ENCODE measurements around the gene CD83. TPM values are rescaled to one million over a fixed set of nuclear protein-coding genes. Genes with fewer than 3 reads are reported as not detected.
"Not testable (repeated sequence)": the region's sequence is repeated elsewhere in the genome, so short reads cannot be mapped to it uniquely, and the experiment has no call there.

The CD83 gene
- total RNA-seq, 1 donor from 2014 or later: 7.4 TPM

DNA sequence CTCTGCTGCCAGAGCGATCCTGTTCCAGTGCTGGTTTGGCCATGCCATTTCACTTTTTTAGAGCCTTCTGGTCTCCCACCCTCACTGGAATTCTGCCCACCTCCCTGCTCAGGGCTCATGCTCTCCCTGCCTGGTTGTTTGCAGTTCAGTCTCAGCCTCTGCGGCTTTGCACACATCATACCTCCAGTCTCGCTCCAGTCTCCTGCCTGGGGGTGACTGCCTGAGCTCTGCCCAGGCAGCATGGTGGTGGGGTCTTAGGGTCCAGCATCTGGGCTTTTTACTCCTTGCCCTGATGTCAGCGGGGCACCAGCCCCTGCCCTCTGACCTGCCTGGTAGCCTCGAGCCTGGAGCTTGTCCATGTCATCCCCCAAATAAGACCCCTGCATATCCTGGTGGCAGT, 30.9 kb downstream of the CD83 start:
- Histone ChIP-seq H3K27me3 (ENCODE audit: control insufficient read depth, insufficient read depth, low read length) (no peaks in the 10 kb centered on the region), H3K36me3 (ENCODE audit: control insufficient read depth, insufficient read depth, low read length) (no peaks in the 10 kb centered on the region), H3K4me3 (ENCODE audit: low read depth, low read length) (no peak overlapping the region)
- TF ChIP-seq, protein P1, sequence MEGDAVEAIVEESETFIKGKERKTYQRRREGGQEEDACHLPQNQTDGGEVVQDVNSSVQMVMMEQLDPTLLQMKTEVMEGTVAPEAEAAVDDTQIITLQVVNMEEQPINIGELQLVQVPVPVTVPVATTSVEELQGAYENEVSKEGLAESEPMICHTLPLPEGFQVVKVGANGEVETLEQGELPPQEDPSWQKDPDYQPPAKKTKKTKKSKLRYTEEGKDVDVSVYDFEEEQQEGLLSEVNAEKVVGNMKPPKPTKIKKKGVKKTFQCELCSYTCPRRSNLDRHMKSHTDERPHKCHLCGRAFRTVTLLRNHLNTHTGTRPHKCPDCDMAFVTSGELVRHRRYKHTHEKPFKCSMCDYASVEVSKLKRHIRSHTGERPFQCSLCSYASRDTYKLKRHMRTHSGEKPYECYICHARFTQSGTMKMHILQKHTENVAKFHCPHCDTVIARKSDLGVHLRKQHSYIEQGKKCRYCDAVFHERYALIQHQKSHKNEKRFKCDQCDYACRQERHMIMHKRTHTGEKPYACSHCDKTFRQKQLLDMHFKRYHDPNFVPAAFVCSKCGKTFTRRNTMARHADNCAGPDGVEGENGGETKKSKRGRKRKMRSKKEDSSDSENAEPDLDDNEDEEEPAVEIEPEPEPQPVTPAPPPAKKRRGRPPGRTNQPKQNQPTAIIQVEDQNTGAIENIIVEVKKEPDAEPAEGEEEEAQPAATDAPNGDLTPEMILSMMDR (IDR thresholded peaks at IDR 0.05; ENCODE audit: insufficient read depth, low read length, poor library complexity, severe bottlenecking): no peak
- DNase-seq (ENCODE audit: low read depth): no peak

DNA sequence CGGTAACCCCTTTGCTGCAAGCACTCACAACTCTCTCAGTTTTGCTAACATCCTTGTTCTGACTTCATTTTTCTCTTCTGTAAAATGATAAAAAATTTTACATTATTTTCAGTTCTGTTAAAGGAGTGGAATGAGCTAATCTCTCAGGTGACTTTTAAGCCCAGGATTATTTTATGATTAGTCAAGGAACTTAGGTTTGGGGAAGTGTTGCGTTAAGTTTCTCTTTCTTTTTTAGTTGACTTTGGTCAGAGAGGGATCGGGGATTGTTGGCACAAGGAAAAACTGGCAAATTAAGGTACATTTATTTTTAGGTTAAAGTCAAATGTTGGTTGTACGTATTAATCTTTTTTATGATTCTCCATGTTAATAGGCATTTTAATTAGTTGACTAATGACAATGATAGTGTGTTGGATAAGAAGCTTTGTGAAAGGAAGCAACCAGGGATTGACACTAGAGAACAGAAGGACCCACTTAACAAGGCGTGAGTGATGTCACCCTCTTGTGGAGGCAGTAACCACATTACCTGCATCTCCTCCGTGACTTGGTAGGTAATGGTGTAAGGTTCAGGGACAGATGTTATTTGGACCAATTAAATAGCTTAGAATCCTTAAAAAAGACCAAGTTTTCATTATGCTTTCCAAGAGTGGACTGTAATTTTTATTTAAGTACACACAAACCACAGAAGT, 31.6 kb downstream of the CD83 start:
- no peak for DNase-seq (ENCODE audit: low read depth)

DNA sequence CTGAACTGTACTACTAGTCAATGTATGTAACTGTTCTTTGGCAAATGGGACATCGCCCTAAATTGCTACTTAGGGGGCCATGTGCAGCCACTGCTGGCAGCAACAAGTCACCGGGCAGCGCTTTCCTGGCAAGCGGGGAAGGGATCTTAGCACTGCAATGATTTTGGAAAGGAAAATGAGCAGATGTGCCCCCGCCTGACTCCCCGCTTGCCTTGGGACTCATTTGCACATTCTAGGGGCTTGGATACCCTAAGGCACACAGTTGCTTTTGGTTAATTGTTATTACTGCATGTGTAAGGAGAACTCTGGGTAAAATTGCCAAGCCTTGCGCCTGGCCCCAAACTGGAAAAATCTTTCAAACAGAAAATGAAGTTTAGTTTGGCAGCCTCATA, 32.2 kb downstream of the CD83 start:
- no peaks in the 10 kb centered on the region for H3K27me3 ChIP-seq (ENCODE audit: control insufficient read depth, insufficient read depth, low read length)
- TF ChIP-seq, protein P1 (IDR thresholded peaks at IDR 0.05; ENCODE audit: insufficient read depth, low read length, poor library complexity, severe bottlenecking): no peak
- no peak overlapping the region for H3K4me3 ChIP-seq (ENCODE audit: low read depth, low read length)
- no peaks in the 10 kb centered on the region for H3K36me3 ChIP-seq (ENCODE audit: control insufficient read depth, insufficient read depth, low read length)
- no peak for DNase-seq (ENCODE audit: low read depth)

More for the DNA sequence above, 31.6 kb downstream of the CD83 start:
- no peaks in the 10 kb centered on the region for H3K27me3 ChIP-seq (ENCODE audit: control insufficient read depth, insufficient read depth, low read length)
- TF ChIP-seq, protein P1 (IDR thresholded peaks at IDR 0.05; ENCODE audit: insufficient read depth, low read length, poor library complexity, severe bottlenecking): no peak
- no peak overlapping the region for H3K4me3 ChIP-seq (ENCODE audit: low read depth, low read length)
- H3K36me3 ChIP-seq (ENCODE audit: control insufficient read depth, insufficient read depth, low read length): no peaks in the 10 kb centered on the region

DNA sequence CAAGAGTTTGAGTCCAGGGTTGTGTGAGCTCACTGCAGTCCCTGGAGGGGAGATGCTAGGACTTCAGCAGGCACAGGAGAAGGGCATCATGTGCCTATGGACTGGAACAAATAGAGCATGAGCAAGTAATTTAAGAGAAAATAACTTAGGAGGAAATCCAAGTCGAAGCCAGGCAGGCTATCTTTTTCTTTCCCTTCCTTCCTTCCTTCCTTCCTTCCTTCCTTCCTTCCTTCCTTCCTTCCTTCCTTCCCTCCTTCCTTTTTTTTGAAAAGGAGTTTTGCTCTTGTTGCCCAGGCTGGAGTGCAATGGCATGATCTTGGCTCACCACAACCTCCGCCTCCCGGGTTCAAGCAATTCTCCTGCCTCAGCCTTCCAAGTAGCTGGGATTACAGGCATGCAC, 33.7 kb downstream of the CD83 start:
- not testable (repeated sequence) for H3K36me3 ChIP-seq (ENCODE audit: control insufficient read depth, insufficient read depth, low read length); DNase-seq (ENCODE audit: low read depth); H3K27me3 ChIP-seq (ENCODE audit: control insufficient read depth, insufficient read depth, low read length); H3K4me3 ChIP-seq (ENCODE audit: low read depth, low read length)

DNA sequence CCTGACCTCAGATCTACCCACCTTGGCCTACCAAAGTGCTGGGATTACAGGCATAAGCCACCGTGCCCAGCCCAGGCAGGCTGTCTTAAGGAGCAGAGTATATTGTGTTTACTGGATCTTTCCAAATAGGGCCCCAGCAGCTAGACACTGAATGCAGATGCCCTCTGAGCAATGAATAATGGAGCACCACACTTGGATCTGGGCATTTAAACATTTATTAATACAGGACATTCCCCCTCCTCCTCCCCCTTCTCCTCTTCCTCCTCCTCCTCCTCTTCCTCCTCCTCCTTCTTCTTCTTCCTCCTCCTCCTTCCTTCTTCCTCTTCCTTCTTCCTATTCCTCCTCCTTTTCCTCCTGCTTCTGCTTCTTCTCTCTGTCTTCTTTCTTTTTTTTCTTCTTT, 34.2 kb downstream of the CD83 start:
- no peaks in the 10 kb centered on the region for H3K27me3 ChIP-seq (ENCODE audit: control insufficient read depth, insufficient read depth, low read length)
- no peak for DNase-seq (ENCODE audit: low read depth)

DNA sequence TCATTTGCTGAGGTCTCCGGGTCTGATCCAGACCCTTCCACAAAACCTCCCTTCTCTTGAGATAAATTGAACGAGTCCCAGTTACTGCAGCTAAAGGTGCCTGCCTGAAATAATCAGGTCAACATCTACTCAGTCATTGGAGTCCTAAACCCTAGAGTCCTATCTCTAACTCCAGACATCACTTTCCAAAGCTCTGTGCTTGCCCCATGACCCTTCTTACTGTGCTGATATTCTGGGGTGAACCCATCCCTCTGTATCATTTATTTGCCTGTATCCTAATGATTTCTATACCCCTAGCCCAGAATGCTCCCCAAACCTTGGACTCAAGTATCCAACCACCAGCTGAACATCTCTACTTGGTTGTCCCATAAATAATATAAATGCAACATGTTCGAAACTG, 35.7 kb downstream of the CD83 start:
- H3K4me3 ChIP-seq (ENCODE audit: low read depth, low read length): no peak overlapping the region
- TF ChIP-seq, protein P1 (IDR thresholded peaks at IDR 0.05; ENCODE audit: insufficient read depth, low read length, poor library complexity, severe bottlenecking): no peak

More for the DNA sequence above, 34.2 kb downstream of the CD83 start:
- Histone ChIP-seq H3K4me3 (ENCODE audit: low read depth, low read length) (no peak overlapping the region), H3K36me3 (ENCODE audit: control insufficient read depth, insufficient read depth, low read length) (no peaks in the 10 kb centered on the region)
- TF ChIP-seq, protein P1 (IDR thresholded peaks at IDR 0.05; ENCODE audit: insufficient read depth, low read length, poor library complexity, severe bottlenecking): no peak

More for the DNA sequence above, 35.7 kb downstream of the CD83 start:
- no peak for DNase-seq (ENCODE audit: low read depth)
- no peaks in the 10 kb centered on the region for H3K27me3 ChIP-seq (ENCODE audit: control insufficient read depth, insufficient read depth, low read length)
- no peaks in the 10 kb centered on the region for H3K36me3 ChIP-seq (ENCODE audit: control insufficient read depth, insufficient read depth, low read length)
